Activated CD8-positive, alpha-beta T cell treated with anti-CD3 and anti-CD28 coated beads for 36 hours (primary cell): ENCODE measurements around the gene ETNK2. TPM values are rescaled to one million over a fixed set of nuclear protein-coding genes. Genes with fewer than 3 reads are reported as not detected.

ENCODE experiments used
- ATAC-seq: fragments of 200-7000 bp; cut with Tn5 transposase; one replicate; pipeline ENCODE4 v1.10.0; 2021; ENCODE audit warnings: mild to moderate bottlenecking, moderate library complexity
- CTCF ChIA-PET: fragments of 350-600 bp; sonication (Branson Sonifier 250); formaldehyde crosslinking; loops from one replicate; lab custom pipeline; 2021; ENCODE audit warnings: antibody characterized with exemption; lab: Charles Lee
- POLR2A ChIA-PET: fragments of 350-600 bp; sonication (Branson Sonifier 250); formaldehyde crosslinking; loops from one replicate; lab custom pipeline; 2021; ENCODE audit warnings: antibody characterized with exemption; lab: Charles Lee
- DNase-seq: peaks from one replicate; pipeline ENCODE4 v3.0.0-alpha.2; 2020
- H3K27ac Mint-ChIP-seq: one replicate; pipeline ENCODE4 v1.8.0; 2021; ENCODE audit warnings: mild to moderate bottlenecking, mixed read lengths
- H3K27me3 Mint-ChIP-seq: one replicate; pipeline ENCODE4 v1.8.0; 2021; ENCODE audit warnings: mixed read lengths
- H3K36me3 Mint-ChIP-seq: one replicate; pipeline ENCODE4 v1.8.0; 2021; ENCODE audit warnings: low read depth, mixed read lengths
- H3K4me1 Mint-ChIP-seq: one replicate; pipeline ENCODE4 v1.8.0; 2021; ENCODE audit warnings: low read depth, mixed read lengths
- H3K4me3 Mint-ChIP-seq: one replicate; pipeline ENCODE4 v1.8.0; 2021; ENCODE audit warnings: mild to moderate bottlenecking, moderate library complexity, mixed read lengths
- H3K9me3 Mint-ChIP-seq: one replicate; pipeline ENCODE4 v1.8.0; 2021; ENCODE audit warnings: mixed read lengths
- intact Hi-C: fragments of 100-400 bp; cut with micrococcal nuclease; formaldehyde crosslinking; loops from one replicate; pipeline ENCODE4 v1.10.0; 2022
- total RNA-seq, 2 experiments: library from RNA; stranded (reverse); gene quantifications; one replicate each; pipeline ENCODE4 v1.2.3, GENCODE V29; 2021
- TF ChIP-seq, protein P1 (sequence below): fragments of 200-600 bp; IDR thresholded peaks from one replicate; pipeline ENCODE4 v1.8.0; 2022; ENCODE audit warnings: antibody characterized with exemption, mild to moderate bottlenecking

Gene ETNK2
- total RNA-seq, 2 experiments from 2014 or later, result 1.3 to 1.4 TPM

DNA sequence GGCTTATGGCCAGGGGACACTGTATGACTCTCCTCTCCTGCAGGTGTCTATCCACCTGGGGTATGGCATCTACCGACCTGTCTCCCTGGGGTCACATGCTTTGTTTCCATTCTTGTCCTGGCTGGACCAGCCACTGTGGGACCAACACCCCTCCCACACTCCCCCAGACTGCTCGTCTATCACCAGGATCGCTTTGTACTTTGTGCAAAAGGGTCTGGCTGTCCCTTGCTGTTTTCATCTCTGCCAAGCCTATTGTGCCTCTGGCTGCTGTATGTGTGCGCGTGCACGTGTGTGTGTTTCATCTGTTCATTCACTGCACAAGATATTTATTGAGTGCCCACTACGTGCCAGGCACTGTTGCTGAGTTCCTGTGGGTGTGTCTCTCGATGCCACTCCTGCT lies 25.5 kb downstream of the ETNK2 start:
- POLR2A ChIA-PET, result no interaction called here
- H3K36me3 Mint-ChIP-seq, result no peaks in the 10 kb centered on the region
- ATAC-seq (no peak), DNase-seq (no peak)
- H3K27me3 Mint-ChIP-seq, result no peaks in the 10 kb centered on the region
- CTCF ChIA-PET, result interaction anchor here (1.0 to 5.5 kb wide), 2 partner anchors 13 to 255 kb away, joined by 3 to 67 read pairs; no protein-coding TSS in a partner anchor
- no peaks in the 10 kb centered on the region for H3K9me3 Mint-ChIP-seq
- peaks cover 5% of the 10 kb centered on the region for H3K4me1 Mint-ChIP-seq
- intact Hi-C loops, result no loop called here
- no peak overlapping the region for H3K4me3 Mint-ChIP-seq
- no peak overlapping the region for H3K27ac Mint-ChIP-seq
- TF ChIP-seq, protein P1, sequence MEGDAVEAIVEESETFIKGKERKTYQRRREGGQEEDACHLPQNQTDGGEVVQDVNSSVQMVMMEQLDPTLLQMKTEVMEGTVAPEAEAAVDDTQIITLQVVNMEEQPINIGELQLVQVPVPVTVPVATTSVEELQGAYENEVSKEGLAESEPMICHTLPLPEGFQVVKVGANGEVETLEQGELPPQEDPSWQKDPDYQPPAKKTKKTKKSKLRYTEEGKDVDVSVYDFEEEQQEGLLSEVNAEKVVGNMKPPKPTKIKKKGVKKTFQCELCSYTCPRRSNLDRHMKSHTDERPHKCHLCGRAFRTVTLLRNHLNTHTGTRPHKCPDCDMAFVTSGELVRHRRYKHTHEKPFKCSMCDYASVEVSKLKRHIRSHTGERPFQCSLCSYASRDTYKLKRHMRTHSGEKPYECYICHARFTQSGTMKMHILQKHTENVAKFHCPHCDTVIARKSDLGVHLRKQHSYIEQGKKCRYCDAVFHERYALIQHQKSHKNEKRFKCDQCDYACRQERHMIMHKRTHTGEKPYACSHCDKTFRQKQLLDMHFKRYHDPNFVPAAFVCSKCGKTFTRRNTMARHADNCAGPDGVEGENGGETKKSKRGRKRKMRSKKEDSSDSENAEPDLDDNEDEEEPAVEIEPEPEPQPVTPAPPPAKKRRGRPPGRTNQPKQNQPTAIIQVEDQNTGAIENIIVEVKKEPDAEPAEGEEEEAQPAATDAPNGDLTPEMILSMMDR, result no peak

DNA sequence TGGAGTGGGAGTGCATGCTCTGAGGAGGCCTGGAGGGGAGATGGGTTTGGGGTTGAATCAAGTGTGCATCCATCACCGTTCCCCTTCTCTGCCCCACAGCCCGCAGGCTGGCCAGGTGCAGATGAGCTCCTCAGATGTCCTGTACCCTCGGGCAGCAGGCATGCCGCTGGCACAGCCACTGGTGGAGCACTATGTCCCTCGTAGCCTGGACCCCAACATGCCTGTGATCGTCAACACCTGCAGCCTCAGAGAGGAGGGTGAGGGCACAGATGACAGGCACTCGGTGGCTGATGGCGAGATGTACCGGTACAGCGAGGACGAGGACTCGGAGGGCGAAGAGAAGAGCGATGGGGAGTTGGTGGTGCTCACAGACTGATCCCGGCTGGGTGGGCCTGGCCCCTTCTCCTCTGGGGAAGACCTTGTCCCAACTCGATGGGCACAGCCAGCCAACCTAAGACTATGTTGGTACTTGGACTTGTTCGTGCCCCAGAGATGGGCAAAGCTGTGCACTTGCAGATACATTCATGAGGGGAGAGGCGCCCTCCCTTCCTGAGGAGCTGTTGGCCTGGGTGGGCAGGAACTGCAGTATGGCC lies 26.0 kb downstream of the ETNK2 start:
- no peak for DNase-seq
- ChIA-PET POLR2A (no interaction called here), CTCF (interaction anchor here (1.0 to 5.5 kb wide), 2 partner anchors 12 to 254 kb away, joined by 3 to 67 read pairs; no protein-coding TSS in a partner anchor)
- no peaks in the 10 kb centered on the region for H3K9me3 Mint-ChIP-seq
- no peaks in the 10 kb centered on the region for H3K36me3 Mint-ChIP-seq
- H3K27me3 Mint-ChIP-seq, result no peaks in the 10 kb centered on the region
- H3K4me3 Mint-ChIP-seq, result no peak overlapping the region
- intact Hi-C loops, result no loop called here
- TF ChIP-seq, protein P1, result no peak
- no peak overlapping the region for H3K27ac Mint-ChIP-seq
- H3K4me1 Mint-ChIP-seq, result peaks cover 5% of the 10 kb centered on the region
- ATAC-seq, result no peak

DNA sequence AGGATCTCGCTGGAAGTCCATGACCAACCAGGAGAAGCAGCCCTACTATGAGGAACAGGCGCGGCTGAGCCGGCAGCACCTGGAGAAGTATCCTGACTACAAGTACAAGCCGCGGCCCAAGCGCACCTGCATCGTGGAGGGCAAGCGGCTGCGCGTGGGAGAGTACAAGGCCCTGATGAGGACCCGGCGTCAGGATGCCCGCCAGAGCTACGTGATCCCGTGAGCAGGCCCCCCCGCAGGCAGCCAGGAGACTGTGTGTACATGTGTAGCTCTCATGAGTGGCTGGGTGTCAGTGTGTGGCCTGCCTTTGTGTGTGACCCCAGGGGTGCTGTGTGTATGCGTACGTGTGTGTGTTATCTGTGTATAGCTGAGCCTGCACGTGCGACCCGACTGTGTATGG lies 27.2 kb downstream of the ETNK2 start:
- CTCF ChIA-PET, result interaction anchor here (1.2 kb wide), 1 partner anchor 250 kb away, joined by 3 read pairs; no protein-coding TSS in a partner anchor
- Mint-ChIP-seq H3K9me3 (no peaks in the 10 kb centered on the region), H3K4me1 (peaks cover 5% of the 10 kb centered on the region), H3K36me3 (no peaks in the 10 kb centered on the region), H3K27ac (no peak overlapping the region), H3K4me3 (no peak overlapping the region), H3K27me3 (no peaks in the 10 kb centered on the region)
- DNase-seq (no peak), ATAC-seq (no peak)
- intact Hi-C loops, result no loop called here
- POLR2A ChIA-PET, result no interaction called here
- TF ChIP-seq, protein P1, result no peak

DNA sequence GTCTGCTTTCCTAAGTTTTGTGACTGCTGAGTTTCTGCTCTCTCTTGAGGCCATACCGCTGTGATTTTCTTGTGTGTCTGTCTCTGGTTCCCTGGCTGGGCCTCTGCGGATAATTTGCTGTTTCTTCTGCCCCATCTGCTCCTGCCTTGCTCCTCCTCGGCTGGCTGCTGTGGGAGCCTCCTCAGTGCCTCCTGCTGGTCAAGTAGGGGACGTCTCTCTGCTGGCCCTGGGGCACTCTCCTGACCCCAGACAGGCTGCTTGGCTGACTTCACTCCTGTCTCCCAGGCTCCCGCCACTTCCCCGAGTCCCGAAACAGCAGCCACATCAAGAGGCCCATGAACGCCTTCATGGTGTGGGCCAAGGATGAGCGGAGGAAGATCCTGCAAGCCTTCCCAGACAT lies 28.5 kb downstream of the ETNK2 start:
- Mint-ChIP-seq H3K4me3 (no peak overlapping the region), H3K27me3 (no peaks in the 10 kb centered on the region), H3K36me3 (no peaks in the 10 kb centered on the region), H3K4me1 (no peaks in the 10 kb centered on the region), H3K27ac (no peak overlapping the region), H3K9me3 (no peaks in the 10 kb centered on the region)
- TF ChIP-seq, protein P1, result peak; percentile 23
- intact Hi-C loops, result no loop called here
- CTCF ChIA-PET, result interaction anchor here (0.7 to 1.2 kb wide), 2 partner anchors 25 to 249 kb away, joined by 3 read pairs; no protein-coding TSS in a partner anchor
- ATAC-seq, result no peak
- no peak for DNase-seq
- POLR2A ChIA-PET, result no interaction called here

DNA sequence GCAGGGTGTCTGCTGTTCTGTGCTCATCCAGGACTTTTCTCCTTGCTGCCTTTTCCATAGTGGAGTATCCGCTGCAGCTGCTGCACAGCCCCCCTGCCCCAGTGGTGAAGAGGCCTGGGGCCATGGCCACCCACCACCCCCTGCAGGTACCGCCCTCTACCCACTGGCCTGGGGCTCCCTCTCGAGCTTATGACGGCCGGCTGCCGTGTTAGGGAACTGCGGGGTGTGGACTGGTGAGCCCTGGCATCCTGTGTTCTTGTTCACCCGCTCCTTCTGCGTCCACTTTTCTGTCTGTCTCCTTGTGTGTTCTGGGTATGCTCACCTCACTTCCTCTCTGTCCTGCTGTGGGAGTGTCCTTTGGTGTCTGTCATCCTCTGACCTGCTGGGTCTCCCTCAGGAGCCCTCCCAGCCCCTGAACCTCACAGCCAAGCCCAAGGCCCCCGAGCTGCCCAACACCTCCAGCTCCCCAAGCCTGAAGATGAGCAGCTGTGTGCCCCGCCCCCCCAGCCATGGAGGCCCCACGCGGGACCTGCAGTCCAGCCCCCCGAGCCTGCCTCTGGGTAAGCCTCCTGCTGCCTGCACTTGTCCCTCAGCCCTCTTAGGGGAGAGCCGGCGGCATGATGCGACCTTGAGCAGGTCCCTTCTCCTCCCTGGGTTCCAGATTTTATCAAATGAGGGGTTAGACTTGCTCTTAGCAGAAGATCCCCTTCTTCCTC lies 29.8 kb downstream of the ETNK2 start:
- no peaks in the 10 kb centered on the region for H3K4me1 Mint-ChIP-seq
- TF ChIP-seq, protein P1, result no peak
- H3K36me3 Mint-ChIP-seq, result no peaks in the 10 kb centered on the region
- ChIA-PET CTCF (interaction anchor here (1.7 kb wide), 1 partner anchor 251 kb away, joined by 7 read pairs; no protein-coding TSS in a partner anchor), POLR2A (no interaction called here)
- no peak for ATAC-seq
- no peak for DNase-seq
- intact Hi-C loops, result no loop called here
- H3K27me3 Mint-ChIP-seq, result no peaks in the 10 kb centered on the region
- H3K4me3 Mint-ChIP-seq, result no peak overlapping the region
- no peak overlapping the region for H3K27ac Mint-ChIP-seq
- no peaks in the 10 kb centered on the region for H3K9me3 Mint-ChIP-seq
